ENCODE measurements around the gene ATF7IP.

ATF7IP gene

DNA sequence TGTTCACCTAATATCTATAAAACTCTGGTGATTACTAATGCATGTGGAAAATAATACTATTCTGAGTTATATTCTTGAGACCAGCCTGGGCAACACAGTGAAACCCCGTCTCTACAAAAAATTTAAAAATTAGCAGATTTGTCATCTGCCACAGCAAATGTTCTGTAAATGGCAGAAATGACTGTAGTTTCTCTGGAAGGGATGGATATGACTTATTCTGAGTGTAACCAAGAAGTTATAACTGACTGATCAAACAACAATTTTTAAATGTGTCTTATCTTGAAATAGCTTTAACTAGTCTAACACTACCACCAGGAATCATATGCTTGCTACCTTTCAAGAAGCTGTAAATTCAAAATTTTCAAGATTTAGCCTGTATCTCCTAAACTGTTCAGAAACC is 113.5 kb downstream of the ATF7IP start (continued):
- TF ChIP-seq, protein P1, sequence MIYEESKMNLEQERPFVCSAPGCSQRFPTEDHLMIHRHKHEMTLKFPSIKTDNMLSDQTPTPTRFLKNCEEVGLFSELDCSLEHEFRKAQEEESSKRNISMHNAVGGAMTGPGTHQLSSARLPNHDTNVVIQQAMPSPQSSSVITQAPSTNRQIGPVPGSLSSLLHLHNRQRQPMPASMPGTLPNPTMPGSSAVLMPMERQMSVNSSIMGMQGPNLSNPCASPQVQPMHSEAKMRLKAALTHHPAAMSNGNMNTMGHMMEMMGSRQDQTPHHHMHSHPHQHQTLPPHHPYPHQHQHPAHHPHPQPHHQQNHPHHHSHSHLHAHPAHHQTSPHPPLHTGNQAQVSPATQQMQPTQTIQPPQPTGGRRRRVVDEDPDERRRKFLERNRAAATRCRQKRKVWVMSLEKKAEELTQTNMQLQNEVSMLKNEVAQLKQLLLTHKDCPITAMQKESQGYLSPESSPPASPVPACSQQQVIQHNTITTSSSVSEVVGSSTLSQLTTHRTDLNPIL (CRISPR knock-in tag; IDR thresholded peaks at IDR 0.05; ENCODE audit: low read depth), result no peak
- TF ChIP-seq, protein P2, sequence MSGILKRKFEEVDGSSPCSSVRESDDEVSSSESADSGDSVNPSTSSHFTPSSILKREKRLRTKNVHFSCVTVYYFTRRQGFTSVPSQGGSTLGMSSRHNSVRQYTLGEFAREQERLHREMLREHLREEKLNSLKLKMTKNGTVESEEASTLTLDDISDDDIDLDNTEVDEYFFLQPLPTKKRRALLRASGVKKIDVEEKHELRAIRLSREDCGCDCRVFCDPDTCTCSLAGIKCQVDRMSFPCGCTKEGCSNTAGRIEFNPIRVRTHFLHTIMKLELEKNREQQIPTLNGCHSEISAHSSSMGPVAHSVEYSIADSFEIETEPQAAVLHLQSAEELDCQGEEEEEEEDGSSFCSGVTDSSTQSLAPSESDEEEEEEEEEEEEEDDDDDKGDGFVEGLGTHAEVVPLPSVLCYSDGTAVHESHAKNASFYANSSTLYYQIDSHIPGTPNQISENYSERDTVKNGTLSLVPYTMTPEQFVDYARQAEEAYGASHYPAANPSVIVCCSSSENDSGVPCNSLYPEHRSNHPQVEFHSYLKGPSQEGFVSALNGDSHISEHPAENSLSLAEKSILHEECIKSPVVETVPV (CRISPR knock-in tag; IDR thresholded peaks at IDR 0.05), result no peak
- TF ChIP-seq ZFP30 (CRISPR knock-in tag; IDR thresholded peaks at IDR 0.05) (no peak), ZNF565 (CRISPR knock-in tag; conservative IDR thresholded peaks at IDR 0.05; ENCODE audit: low read depth) (no peak), BACH2 (CRISPR knock-in tag; IDR thresholded peaks at IDR 0.05; ENCODE audit: borderline replicate concordance) (no peak), ESRRG (CRISPR knock-in tag; IDR thresholded peaks at IDR 0.05) (no peak), ZC3H10 (CRISPR knock-in tag; IDR thresholded peaks at IDR 0.05) (no peak)

DNA sequence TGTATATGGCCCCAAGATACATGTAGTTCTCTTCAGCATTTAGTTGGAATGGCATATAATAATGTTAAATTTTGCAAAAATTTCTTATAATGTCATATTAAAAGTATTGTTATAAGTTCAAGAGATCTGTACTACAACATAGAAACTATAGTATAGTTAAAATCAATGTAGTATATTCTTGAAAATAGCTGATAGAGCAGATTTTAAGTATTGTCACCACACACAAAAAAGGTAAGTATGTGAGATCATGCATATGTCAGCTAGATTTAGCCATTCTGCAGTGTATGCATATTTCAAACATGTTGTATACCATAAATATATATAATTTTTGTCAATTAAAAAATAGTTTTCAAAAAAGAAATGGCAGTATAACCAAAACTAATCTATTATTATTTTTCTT is 115.7 kb downstream of the ATF7IP start:
- no peak for ATAC-seq
- TF ChIP-seq RARB (CRISPR knock-in tag; IDR thresholded peaks at IDR 0.05) (no peak), ESRRG (CRISPR knock-in tag; IDR thresholded peaks at IDR 0.05) (no peak), OSR1 (CRISPR knock-in tag; IDR thresholded peaks at IDR 0.05) (no peak), ZNF8 (CRISPR knock-in tag; IDR thresholded peaks at IDR 0.05) (no peak), ZNF565 (CRISPR knock-in tag; conservative IDR thresholded peaks at IDR 0.05; ENCODE audit: low read depth) (no peak), ZC3H10 (CRISPR knock-in tag; IDR thresholded peaks at IDR 0.05) (no peak), ARNTL (CRISPR knock-in tag; IDR thresholded peaks at IDR 0.05; ENCODE audit: borderline replicate concordance, low read depth) (no peak), ZNF70 (CRISPR knock-in tag; IDR thresholded peaks at IDR 0.05) (no peak), CSDC2 (CRISPR knock-in tag; IDR thresholded peaks at IDR 0.05) (no peak), TOX (CRISPR knock-in tag; IDR thresholded peaks at IDR 0.05; ENCODE audit: borderline replicate concordance) (no peak), SNAI2 (CRISPR knock-in tag; IDR thresholded peaks at IDR 0.05) (no peak), ISL1 (CRISPR knock-in tag; IDR thresholded peaks at IDR 0.05) (no peak), TCF4 (CRISPR knock-in tag; IDR thresholded peaks at IDR 0.05; ENCODE audit: borderline replicate concordance) (no peak), BACH2 (CRISPR knock-in tag; IDR thresholded peaks at IDR 0.05; ENCODE audit: borderline replicate concordance) (no peak), GLIS3 (CRISPR knock-in tag; IDR thresholded peaks at IDR 0.05) (no peak)
- TF ChIP-seq, protein P1 (CRISPR knock-in tag; IDR thresholded peaks at IDR 0.05; ENCODE audit: low read depth), result no peak
- TF ChIP-seq, protein P3, sequence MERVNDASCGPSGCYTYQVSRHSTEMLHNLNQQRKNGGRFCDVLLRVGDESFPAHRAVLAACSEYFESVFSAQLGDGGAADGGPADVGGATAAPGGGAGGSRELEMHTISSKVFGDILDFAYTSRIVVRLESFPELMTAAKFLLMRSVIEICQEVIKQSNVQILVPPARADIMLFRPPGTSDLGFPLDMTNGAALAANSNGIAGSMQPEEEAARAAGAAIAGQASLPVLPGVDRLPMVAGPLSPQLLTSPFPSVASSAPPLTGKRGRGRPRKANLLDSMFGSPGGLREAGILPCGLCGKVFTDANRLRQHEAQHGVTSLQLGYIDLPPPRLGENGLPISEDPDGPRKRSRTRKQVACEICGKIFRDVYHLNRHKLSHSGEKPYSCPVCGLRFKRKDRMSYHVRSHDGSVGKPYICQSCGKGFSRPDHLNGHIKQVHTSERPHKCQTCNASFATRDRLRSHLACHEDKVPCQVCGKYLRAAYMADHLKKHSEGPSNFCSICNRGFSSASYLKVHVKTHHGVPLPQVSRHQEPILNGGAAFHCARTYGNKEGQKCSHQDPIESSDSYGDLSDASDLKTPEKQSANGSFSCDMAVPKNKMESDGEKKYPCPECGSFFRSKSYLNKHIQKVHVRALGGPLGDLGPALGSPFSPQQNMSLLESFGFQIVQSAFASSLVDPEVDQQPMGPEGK (CRISPR knock-in tag; IDR thresholded peaks at IDR 0.05; ENCODE audit: borderline replicate concordance), result no peak
- TF ChIP-seq, protein P4, sequence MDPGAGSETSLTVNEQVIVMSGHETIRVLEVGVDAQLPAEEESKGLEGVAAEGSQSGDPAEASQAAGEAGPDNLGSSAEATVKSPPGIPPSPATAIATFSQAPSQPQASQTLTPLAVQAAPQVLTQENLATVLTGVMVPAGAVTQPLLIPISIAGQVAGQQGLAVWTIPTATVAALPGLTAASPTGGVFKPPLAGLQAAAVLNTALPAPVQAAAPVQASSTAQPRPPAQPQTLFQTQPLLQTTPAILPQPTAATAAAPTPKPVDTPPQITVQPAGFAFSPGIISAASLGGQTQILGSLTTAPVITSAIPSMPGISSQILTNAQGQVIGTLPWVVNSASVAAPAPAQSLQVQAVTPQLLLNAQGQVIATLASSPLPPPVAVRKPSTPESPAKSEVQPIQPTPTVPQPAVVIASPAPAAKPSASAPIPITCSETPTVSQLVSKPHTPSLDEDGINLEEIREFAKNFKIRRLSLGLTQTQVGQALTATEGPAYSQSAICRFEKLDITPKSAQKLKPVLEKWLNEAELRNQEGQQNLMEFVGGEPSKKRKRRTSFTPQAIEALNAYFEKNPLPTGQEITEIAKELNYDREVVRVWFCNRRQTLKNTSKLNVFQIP (CRISPR knock-in tag; IDR thresholded peaks at IDR 0.05; ENCODE audit: borderline replicate concordance, low read depth), result no peak
- TF ChIP-seq, protein P5, sequence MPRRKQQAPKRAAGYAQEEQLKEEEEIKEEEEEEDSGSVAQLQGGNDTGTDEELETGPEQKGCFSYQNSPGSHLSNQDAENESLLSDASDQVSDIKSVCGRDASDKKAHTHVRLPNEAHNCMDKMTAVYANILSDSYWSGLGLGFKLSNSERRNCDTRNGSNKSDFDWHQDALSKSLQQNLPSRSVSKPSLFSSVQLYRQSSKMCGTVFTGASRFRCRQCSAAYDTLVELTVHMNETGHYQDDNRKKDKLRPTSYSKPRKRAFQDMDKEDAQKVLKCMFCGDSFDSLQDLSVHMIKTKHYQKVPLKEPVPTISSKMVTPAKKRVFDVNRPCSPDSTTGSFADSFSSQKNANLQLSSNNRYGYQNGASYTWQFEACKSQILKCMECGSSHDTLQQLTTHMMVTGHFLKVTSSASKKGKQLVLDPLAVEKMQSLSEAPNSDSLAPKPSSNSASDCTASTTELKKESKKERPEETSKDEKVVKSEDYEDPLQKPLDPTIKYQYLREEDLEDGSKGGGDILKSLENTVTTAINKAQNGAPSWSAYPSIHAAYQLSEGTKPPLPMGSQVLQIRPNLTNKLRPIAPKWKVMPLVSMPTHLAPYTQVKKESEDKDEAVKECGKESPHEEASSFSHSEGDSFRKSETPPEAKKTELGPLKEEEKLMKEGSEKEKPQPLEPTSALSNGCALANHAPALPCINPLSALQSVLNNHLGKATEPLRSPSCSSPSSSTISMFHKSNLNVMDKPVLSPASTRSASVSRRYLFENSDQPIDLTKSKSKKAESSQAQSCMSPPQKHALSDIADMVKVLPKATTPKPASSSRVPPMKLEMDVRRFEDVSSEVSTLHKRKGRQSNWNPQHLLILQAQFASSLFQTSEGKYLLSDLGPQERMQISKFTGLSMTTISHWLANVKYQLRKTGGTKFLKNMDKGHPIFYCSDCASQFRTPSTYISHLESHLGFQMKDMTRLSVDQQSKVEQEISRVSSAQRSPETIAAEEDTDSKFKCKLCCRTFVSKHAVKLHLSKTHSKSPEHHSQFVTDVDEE (CRISPR knock-in tag; IDR thresholded peaks at IDR 0.05), result no peak
- TF ChIP-seq, protein P2 (CRISPR knock-in tag; IDR thresholded peaks at IDR 0.05), result no peak

Data from SK-N-SH treated with all-trans-retinoic acid at 6 μM for 48 hours (cell line).